ENCODE results near the gene RB1.

The RB1 gene

GRCh38 chr13:48400090-48400694 lies 96.6 kb downstream of the RB1 start:
- TF ChIP-seq POU2F2 (IDR thresholded peaks at IDR 0.05; ENCODE audit: low read depth, low read length) (no peak), PAX5 (IDR thresholded peaks at IDR 0.05; ENCODE audit: insufficient read depth, low read length, severe bottlenecking) (no peak), POLR2AphosphoS5 (IDR thresholded peaks at IDR 0.05; ENCODE audit: low read depth, low read length) (no peak), POLR2A (IDR thresholded peaks at IDR 0.05; ENCODE audit: low read depth, low read length) (no peak), SPI1 (IDR thresholded peaks at IDR 0.05; ENCODE audit: low read depth, low read length) (no peak), TAF1 (IDR thresholded peaks at IDR 0.05; ENCODE audit: low read depth, low read length) (no peak)
- FAIRE-seq: peak; percentile 72
- no peak for DNase-seq (ENCODE audit: insufficient read length, low spot score)

- peak; percentile 77 for FAIRE-seq
- TF ChIP-seq TAF1 (IDR thresholded peaks at IDR 0.05; ENCODE audit: low read depth, low read length) (no peak), SPI1 (IDR thresholded peaks at IDR 0.05; ENCODE audit: low read depth, low read length) (peak; percentile 50)
- no peak for DNase-seq (ENCODE audit: insufficient read length, low spot score)
Measured at GRCh38 chr13:48400850-48401291, 97.3 kb downstream of the RB1 start.

GRCh38 chr13:48401480-48401879 lies 97.9 kb downstream of the RB1 start:
- DNase-seq (ENCODE audit: insufficient read length, low spot score): no peak
- no peak for FAIRE-seq
- TF ChIP-seq TAF1 (IDR thresholded peaks at IDR 0.05; ENCODE audit: low read depth, low read length) (no peak), POU2F2 (IDR thresholded peaks at IDR 0.05; ENCODE audit: low read depth, low read length) (no peak), POLR2A (IDR thresholded peaks at IDR 0.05; ENCODE audit: low read depth, low read length) (no peak)

GRCh38 chr13:48402325-48402932 lies 98.9 kb downstream of the RB1 start:
- TF ChIP-seq POU2F2 (IDR thresholded peaks at IDR 0.05; ENCODE audit: low read depth, low read length) (no peak), PAX5 (IDR thresholded peaks at IDR 0.05; ENCODE audit: insufficient read depth, low read length, severe bottlenecking) (no peak), TAF1 (IDR thresholded peaks at IDR 0.05; ENCODE audit: low read depth, low read length) (no peak), SPI1 (IDR thresholded peaks at IDR 0.05; ENCODE audit: low read depth, low read length) (no peak), POLR2A (IDR thresholded peaks at IDR 0.05; ENCODE audit: low read depth, low read length) (no peak), POLR2AphosphoS5 (IDR thresholded peaks at IDR 0.05; ENCODE audit: low read depth, low read length) (no peak)
- no peak for DNase-seq (ENCODE audit: insufficient read length, low spot score)
- peak; percentile 54 for FAIRE-seq

- TF ChIP-seq SPI1 (IDR thresholded peaks at IDR 0.05; ENCODE audit: low read depth, low read length): peak; percentile 47; the same call in 1 of the 2 replicates
- no peak for TF ChIP-seq PAX5 (IDR thresholded peaks at IDR 0.05; ENCODE audit: insufficient read depth, low read length, severe bottlenecking)
- peak; percentile 83 for FAIRE-seq
- peak; percentile 11 for DNase-seq (ENCODE audit: insufficient read length, low spot score)
Measured at GRCh38 chr13:48403151-48403631, 99.6 kb downstream of the RB1 start.

GRCh38 chr13:48403913-48404312 lies 100.4 kb downstream of the RB1 start:
- TF ChIP-seq PAX5 (IDR thresholded peaks at IDR 0.05; ENCODE audit: insufficient read depth, low read length, severe bottlenecking) (no peak), POLR2AphosphoS5 (IDR thresholded peaks at IDR 0.05; ENCODE audit: low read depth, low read length) (no peak), SPI1 (IDR thresholded peaks at IDR 0.05; ENCODE audit: low read depth, low read length) (no peak), TAF1 (IDR thresholded peaks at IDR 0.05; ENCODE audit: low read depth, low read length) (no peak), POLR2A (IDR thresholded peaks at IDR 0.05; ENCODE audit: low read depth, low read length) (no peak), POU2F2 (IDR thresholded peaks at IDR 0.05; ENCODE audit: low read depth, low read length) (no peak)
- DNase-seq (ENCODE audit: insufficient read length, low spot score): no peak
- peak; percentile 81 for FAIRE-seq

GRCh38 chr13:48404952-48405351 lies 101.4 kb downstream of the RB1 start:
- no peak for FAIRE-seq
- TF ChIP-seq POLR2AphosphoS5 (IDR thresholded peaks at IDR 0.05; ENCODE audit: low read depth, low read length) (no peak), POU2F2 (IDR thresholded peaks at IDR 0.05; ENCODE audit: low read depth, low read length) (no peak), TAF1 (IDR thresholded peaks at IDR 0.05; ENCODE audit: low read depth, low read length) (no peak), POLR2A (IDR thresholded peaks at IDR 0.05; ENCODE audit: low read depth, low read length) (no peak), PAX5 (IDR thresholded peaks at IDR 0.05; ENCODE audit: insufficient read depth, low read length, severe bottlenecking) (no peak), SPI1 (IDR thresholded peaks at IDR 0.05; ENCODE audit: low read depth, low read length) (no peak)

GRCh38 chr13:48405875-48406274 lies 102.3 kb downstream of the RB1 start:
- DNase-seq (ENCODE audit: insufficient read length, low spot score) (no peak), FAIRE-seq (no peak)

More at GRCh38 chr13:48404952-48405351, 101.4 kb downstream of the RB1 start:
- no peak for DNase-seq (ENCODE audit: insufficient read length, low spot score)

GRCh38 chr13:48410199-48410598 lies 106.6 kb downstream of the RB1 start:
- FAIRE-seq (peak; percentile 81), DNase-seq (ENCODE audit: insufficient read length, low spot score) (no peak)
- TF ChIP-seq TAF1 (IDR thresholded peaks at IDR 0.05; ENCODE audit: low read depth, low read length) (no peak), PAX5 (IDR thresholded peaks at IDR 0.05; ENCODE audit: insufficient read depth, low read length, severe bottlenecking) (no peak), POLR2AphosphoS5 (IDR thresholded peaks at IDR 0.05; ENCODE audit: low read depth, low read length) (no peak), POLR2A (IDR thresholded peaks at IDR 0.05; ENCODE audit: low read depth, low read length) (no peak)

More at GRCh38 chr13:48405875-48406274, 102.3 kb downstream of the RB1 start:
- TF ChIP-seq POLR2AphosphoS5 (IDR thresholded peaks at IDR 0.05; ENCODE audit: low read depth, low read length): no peak
- no peak for TF ChIP-seq PAX5 (IDR thresholded peaks at IDR 0.05; ENCODE audit: insufficient read depth, low read length, severe bottlenecking)
- TF ChIP-seq POU2F2 (IDR thresholded peaks at IDR 0.05; ENCODE audit: low read depth, low read length): no peak
- no peak for TF ChIP-seq POLR2A (IDR thresholded peaks at IDR 0.05; ENCODE audit: low read depth, low read length)
- no peak for TF ChIP-seq SPI1 (IDR thresholded peaks at IDR 0.05; ENCODE audit: low read depth, low read length)
- TF ChIP-seq TAF1 (IDR thresholded peaks at IDR 0.05; ENCODE audit: low read depth, low read length): no peak

GRCh38 chr13:48411147-48411794 lies 107.7 kb downstream of the RB1 start:
- TF ChIP-seq TAF1 (IDR thresholded peaks at IDR 0.05; ENCODE audit: low read depth, low read length) (no peak), POLR2AphosphoS5 (IDR thresholded peaks at IDR 0.05; ENCODE audit: low read depth, low read length) (no peak), PAX5 (IDR thresholded peaks at IDR 0.05; ENCODE audit: insufficient read depth, low read length, severe bottlenecking) (no peak), POLR2A (IDR thresholded peaks at IDR 0.05; ENCODE audit: low read depth, low read length) (no peak), SPI1 (IDR thresholded peaks at IDR 0.05; ENCODE audit: low read depth, low read length) (no peak), POU2F2 (IDR thresholded peaks at IDR 0.05; ENCODE audit: low read depth, low read length) (no peak)
- FAIRE-seq (no peak), DNase-seq (ENCODE audit: insufficient read length, low spot score) (no peak)
